Activated CD4-positive, alpha-beta memory T cell treated with anti-CD3 and anti-CD28 coated beads for 36 hours (primary cell): ENCODE results near the gene LDB3. TPM values are rescaled to one million over a fixed set of nuclear protein-coding genes. Genes with fewer than 3 reads are reported as not detected.

Experiments used
- CTCF ChIA-PET: fragments of 350-600 bp; sonication (Branson Sonifier 250); formaldehyde crosslinking; loops from one replicate; lab custom pipeline; 2021; ENCODE audit warnings: antibody characterized with exemption, inconsistent platforms; lab: Charles Lee
- POLR2A ChIA-PET: fragments of 350-600 bp; sonication (Branson Sonifier 250); formaldehyde crosslinking; loops from one replicate; lab custom pipeline; 2021; ENCODE audit warnings: antibody characterized with exemption; lab: Charles Lee
- DNase-seq: peaks from one replicate; pipeline ENCODE4 v3.0.0-alpha.2; 2020
- H3K27ac Mint-ChIP-seq: one replicate; pipeline ENCODE4 v1.8.0; 2021; ENCODE audit warnings: mixed read lengths
- H3K27me3 Mint-ChIP-seq: one replicate; pipeline ENCODE4 v1.8.0; 2021; ENCODE audit warnings: mixed read lengths
- H3K36me3 Mint-ChIP-seq: one replicate; pipeline ENCODE4 v1.8.0; 2021; ENCODE audit warnings: mixed read lengths
- H3K4me1 Mint-ChIP-seq: one replicate; pipeline ENCODE4 v1.8.0; 2021; ENCODE audit warnings: low read depth, mixed read lengths
- H3K4me3 Mint-ChIP-seq: one replicate; pipeline ENCODE4 v1.8.0; 2021; ENCODE audit warnings: mild to moderate bottlenecking, mixed read lengths
- H3K9me3 Mint-ChIP-seq: one replicate; pipeline ENCODE4 v1.8.0; 2021; ENCODE audit warnings: mixed read lengths
- intact Hi-C: fragments of 100-400 bp; cut with micrococcal nuclease; formaldehyde crosslinking; loops from one replicate; pipeline ENCODE4 v1.15.1; 2023
- total RNA-seq, 2 experiments: library from RNA; stranded (reverse); gene quantifications; one replicate each; pipeline ENCODE4 v1.2.3, GENCODE V29; 2021

Gene LDB3
- total RNA-seq, 2 experiments from 2014 or later: 0.12 to 0.43 TPM

GRCh38 chr10:86662186-86663045, 5.9 kb upstream of the LDB3 start:
- Mint-ChIP-seq H3K9me3 (no peaks in the 10 kb centered on the region), H3K4me1 (no peaks in the 10 kb centered on the region), H3K27ac (no peak overlapping the region), H3K36me3 (no peaks in the 10 kb centered on the region), H3K4me3 (no peak overlapping the region), H3K27me3 (no peaks in the 10 kb centered on the region)
- intact Hi-C loops: no loop called here
- CTCF ChIA-PET: no interaction called here
- no peak for DNase-seq
- POLR2A ChIA-PET: no interaction called here

GRCh38 chr10:86663046-86663345, 5.3 kb upstream of the LDB3 start:
- Mint-ChIP-seq H3K4me1 (no peaks in the 10 kb centered on the region), H3K4me3 (no peak overlapping the region), H3K27ac (no peak overlapping the region), H3K36me3 (no peaks in the 10 kb centered on the region), H3K9me3 (no peaks in the 10 kb centered on the region), H3K27me3 (no peaks in the 10 kb centered on the region)
- DNase-seq: no peak
- ChIA-PET POLR2A (no interaction called here), CTCF (no interaction called here)
- intact Hi-C loops: no loop called here

DNA sequence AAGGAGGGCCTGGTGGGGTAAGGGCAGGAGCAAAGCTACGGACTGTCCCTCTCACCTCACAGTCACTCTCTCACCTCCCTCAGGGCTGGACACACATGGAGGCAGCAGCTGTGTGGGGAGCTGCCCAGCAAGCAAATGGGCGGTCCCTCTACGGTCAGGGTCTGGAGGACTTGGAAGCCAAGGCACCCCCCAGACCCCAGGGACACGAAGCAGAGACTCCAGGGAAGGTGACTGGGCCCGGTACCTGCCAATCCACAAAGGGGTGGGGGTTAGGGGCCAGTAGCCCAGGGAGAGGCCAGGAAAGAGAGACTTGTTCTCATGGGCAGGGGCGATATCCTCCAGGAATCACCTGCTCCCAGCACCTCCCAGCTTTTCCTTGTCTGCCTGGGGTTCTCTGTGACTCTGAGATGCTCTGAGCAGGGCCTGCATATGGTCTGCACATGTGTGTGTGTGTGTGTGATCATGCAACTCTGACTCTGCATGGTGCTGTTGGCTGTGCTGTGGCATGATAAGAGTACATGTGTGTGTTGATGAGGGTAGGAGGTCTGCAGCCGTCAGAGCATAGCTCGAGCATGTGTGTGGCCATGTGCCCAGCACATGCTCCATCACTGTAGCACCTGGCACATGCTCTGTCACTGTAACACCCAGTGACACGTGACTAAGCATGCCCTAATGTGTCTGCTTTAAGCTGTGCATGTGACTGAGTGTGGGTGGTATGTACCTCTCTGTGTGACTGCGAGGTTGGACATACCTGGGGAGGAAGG, 4.6 kb upstream of the LDB3 start:
- H3K27ac Mint-ChIP-seq: no peak overlapping the region
- H3K27me3 Mint-ChIP-seq: no peaks in the 10 kb centered on the region
- CTCF ChIA-PET: no interaction called here
- DNase-seq: no peak
- H3K4me1 Mint-ChIP-seq: no peaks in the 10 kb centered on the region
- H3K9me3 Mint-ChIP-seq: no peaks in the 10 kb centered on the region
- H3K36me3 Mint-ChIP-seq: no peaks in the 10 kb centered on the region
- no peak overlapping the region for H3K4me3 Mint-ChIP-seq
- POLR2A ChIA-PET: no interaction called here
- intact Hi-C loops: no loop called here

GRCh38 chr10:86664341-86665217, 3.7 kb upstream of the LDB3 start:
- ChIA-PET POLR2A (no interaction called here), CTCF (no interaction called here)
- DNase-seq: no peak
- no peaks in the 10 kb centered on the region for H3K36me3 Mint-ChIP-seq
- no peaks in the 10 kb centered on the region for H3K27me3 Mint-ChIP-seq
- H3K4me1 Mint-ChIP-seq: no peaks in the 10 kb centered on the region
- no peaks in the 10 kb centered on the region for H3K9me3 Mint-ChIP-seq
- H3K4me3 Mint-ChIP-seq: no peak overlapping the region
- intact Hi-C loops: no loop called here
- H3K27ac Mint-ChIP-seq: no peak overlapping the region

DNA sequence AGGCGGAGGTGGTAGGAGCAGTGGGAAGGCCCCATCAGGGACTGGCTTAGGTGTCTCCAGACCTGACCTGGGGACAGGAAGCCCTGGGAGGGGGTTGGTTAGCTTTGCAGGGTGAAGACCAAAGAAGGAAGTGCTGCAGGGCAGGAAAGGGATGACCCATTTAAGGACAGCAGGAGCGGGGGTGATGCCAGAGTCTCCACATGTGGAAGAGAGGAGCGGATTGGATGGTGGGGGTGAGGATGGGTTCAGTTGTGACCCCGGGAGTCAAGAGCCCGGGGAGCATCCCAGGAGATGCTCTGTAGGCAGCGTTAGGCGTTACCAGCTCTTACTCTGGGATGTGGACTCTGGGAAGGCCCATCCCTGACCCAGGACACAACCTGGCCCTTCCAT, 3.1 kb upstream of the LDB3 start:
- Mint-ChIP-seq H3K4me3 (no peak overlapping the region), H3K27me3 (no peaks in the 10 kb centered on the region), H3K27ac (no peak overlapping the region), H3K4me1 (no peaks in the 10 kb centered on the region), H3K9me3 (no peaks in the 10 kb centered on the region), H3K36me3 (no peaks in the 10 kb centered on the region)
- ChIA-PET CTCF (no interaction called here), POLR2A (no interaction called here)
- intact Hi-C loops: no loop called here
- DNase-seq: no peak

- CTCF ChIA-PET: no interaction called here
- POLR2A ChIA-PET: no interaction called here
- DNase-seq: no peak
- H3K27ac Mint-ChIP-seq: no peak overlapping the region
- no peaks in the 10 kb centered on the region for H3K27me3 Mint-ChIP-seq
- no peaks in the 10 kb centered on the region for H3K9me3 Mint-ChIP-seq
- no peaks in the 10 kb centered on the region for H3K36me3 Mint-ChIP-seq
- no peaks in the 10 kb centered on the region for H3K4me1 Mint-ChIP-seq
- intact Hi-C loops: no loop called here
- no peak overlapping the region for H3K4me3 Mint-ChIP-seq
These were observed 2.4 kb upstream of the LDB3 start for GRCh38 chr10:86665868-86666267.

DNA sequence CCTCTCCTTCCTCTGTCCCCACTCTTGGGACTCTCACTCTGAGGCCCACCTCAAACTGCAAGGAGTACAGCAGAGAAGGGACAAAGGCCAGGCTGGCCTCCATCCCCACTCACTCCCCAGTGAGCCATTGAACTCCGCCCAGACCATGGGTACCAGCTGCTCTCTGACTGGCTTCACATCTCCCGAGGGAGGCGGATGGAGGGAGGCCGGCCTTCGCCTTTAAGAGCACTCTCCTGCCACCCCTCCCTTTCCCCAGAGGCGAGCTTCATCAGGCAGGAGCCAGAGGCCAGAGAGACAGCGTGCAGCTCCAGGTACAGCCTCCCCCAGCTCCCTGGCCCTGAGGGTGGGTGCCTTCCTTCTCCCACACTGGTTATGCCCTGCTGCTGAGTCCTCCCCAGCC, 1.8 kb upstream of the LDB3 start:
- ChIA-PET CTCF (no interaction called here), POLR2A (no interaction called here)
- no peak overlapping the region for H3K27ac Mint-ChIP-seq
- intact Hi-C loops: no loop called here
- H3K4me3 Mint-ChIP-seq: no peak overlapping the region
- H3K4me1 Mint-ChIP-seq: no peaks in the 10 kb centered on the region
- H3K27me3 Mint-ChIP-seq: no peaks in the 10 kb centered on the region
- H3K36me3 Mint-ChIP-seq: no peaks in the 10 kb centered on the region
- H3K9me3 Mint-ChIP-seq: no peaks in the 10 kb centered on the region
- DNase-seq: no peak

DNA sequence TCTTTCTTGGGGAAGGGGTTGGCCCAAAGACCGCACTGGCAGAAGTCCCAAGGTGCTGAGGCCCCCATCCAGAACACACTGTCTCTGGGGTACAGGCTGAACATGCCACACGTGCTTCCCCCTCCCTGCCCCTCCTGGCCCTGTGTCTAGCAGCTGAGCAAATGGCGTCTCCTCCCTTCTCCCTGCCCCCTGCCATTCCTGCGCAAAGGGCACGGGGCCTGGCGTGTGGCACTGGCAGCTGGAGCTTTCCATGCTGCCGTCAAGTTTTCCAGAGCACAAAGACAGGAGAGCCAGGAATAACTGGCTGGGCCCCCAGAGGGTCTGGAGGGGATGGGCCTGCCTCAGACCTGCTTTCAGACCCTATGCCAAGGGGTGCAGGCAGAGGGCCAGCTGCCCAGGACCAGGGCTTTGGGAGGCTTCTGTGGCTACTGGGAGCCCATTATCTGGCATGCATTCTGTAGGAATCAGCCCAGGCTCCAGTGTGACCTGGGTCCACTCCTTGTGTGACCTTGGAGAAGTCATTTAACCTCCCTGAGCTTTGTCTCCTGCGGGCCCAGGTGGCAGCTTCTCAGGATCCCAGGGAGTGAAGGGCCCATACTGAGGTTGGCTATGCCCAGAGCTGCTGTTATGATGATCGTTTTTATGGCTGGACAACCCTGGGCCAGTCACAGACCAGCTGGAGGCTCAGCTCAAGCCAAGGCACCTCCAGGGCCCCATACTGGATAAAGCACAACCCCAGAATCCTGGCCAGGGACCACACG, 710 bp upstream of the LDB3 start:
- no peak for DNase-seq
- no peak overlapping the region for H3K4me3 Mint-ChIP-seq
- H3K9me3 Mint-ChIP-seq: no peaks in the 10 kb centered on the region
- no peaks in the 10 kb centered on the region for H3K4me1 Mint-ChIP-seq
- ChIA-PET POLR2A (no interaction called here), CTCF (no interaction called here)
- H3K36me3 Mint-ChIP-seq: no peaks in the 10 kb centered on the region
- intact Hi-C loops: no loop called here
- H3K27me3 Mint-ChIP-seq: no peaks in the 10 kb centered on the region
- no peak overlapping the region for H3K27ac Mint-ChIP-seq

- Mint-ChIP-seq H3K4me1 (no peaks in the 10 kb centered on the region), H3K9me3 (no peaks in the 10 kb centered on the region), H3K36me3 (no peaks in the 10 kb centered on the region), H3K27ac (no peak overlapping the region), H3K4me3 (no peak overlapping the region), H3K27me3 (no peaks in the 10 kb centered on the region)
- no peak for DNase-seq
- intact Hi-C loops: no loop called here
- ChIA-PET POLR2A (no interaction called here), CTCF (no interaction called here)
These were observed 2.0 kb downstream of the LDB3 start for GRCh38 chr10:86670290-86670811.

DNA sequence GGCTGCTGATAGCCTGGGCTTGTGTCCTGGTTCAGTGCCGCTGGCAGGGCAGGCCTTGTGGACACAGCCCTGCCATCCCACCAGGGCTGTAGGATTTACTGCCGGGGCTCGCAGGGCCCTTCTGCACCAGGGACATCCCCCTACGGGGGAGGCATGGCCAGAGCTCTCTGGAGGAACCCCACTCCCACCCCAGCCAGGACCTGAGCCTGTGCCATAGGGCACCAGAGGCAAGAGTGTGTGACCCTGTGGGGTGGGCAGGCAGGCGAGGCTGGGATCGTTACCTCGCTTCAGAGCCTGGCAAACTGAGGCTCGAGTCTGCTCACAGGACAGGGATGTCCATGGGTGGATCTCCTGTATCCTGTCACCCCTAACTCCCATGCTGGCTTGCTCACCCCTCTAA, 2.6 kb downstream of the LDB3 start:
- Mint-ChIP-seq H3K4me3 (no peak overlapping the region), H3K36me3 (no peaks in the 10 kb centered on the region), H3K27me3 (no peaks in the 10 kb centered on the region), H3K4me1 (no peaks in the 10 kb centered on the region), H3K9me3 (no peaks in the 10 kb centered on the region), H3K27ac (no peak overlapping the region)
- no peak for DNase-seq
- CTCF ChIA-PET: no interaction called here
- intact Hi-C loops: no loop called here
- POLR2A ChIA-PET: no interaction called here

DNA sequence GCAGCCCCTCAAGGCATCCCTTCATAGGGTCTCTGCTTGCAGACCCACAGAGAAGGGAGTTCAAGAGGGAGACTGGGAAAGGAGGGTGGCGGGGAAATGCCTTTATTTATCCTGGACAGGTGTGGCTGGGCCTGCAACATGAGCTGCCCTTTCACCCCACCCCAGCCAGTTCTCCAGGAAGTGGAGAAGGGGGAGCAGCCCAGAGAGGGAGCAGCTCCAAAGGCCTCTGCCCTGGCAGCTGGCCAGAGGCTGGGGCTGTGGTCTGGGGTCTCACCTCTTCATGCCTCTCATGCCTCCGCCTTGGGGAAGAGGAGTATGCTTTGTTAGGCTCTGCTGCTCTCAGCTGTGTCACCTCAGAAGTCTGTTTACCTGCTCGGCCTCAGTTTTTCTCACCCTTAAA, 3.1 kb downstream of the LDB3 start:
- Mint-ChIP-seq H3K36me3 (no peaks in the 10 kb centered on the region), H3K4me3 (no peak overlapping the region), H3K9me3 (no peaks in the 10 kb centered on the region), H3K4me1 (no peaks in the 10 kb centered on the region), H3K27me3 (no peaks in the 10 kb centered on the region), H3K27ac (no peak overlapping the region)
- POLR2A ChIA-PET: no interaction called here
- DNase-seq: no peak
- CTCF ChIA-PET: no interaction called here
- intact Hi-C loops: no loop called here
